Measurements from ENCODE around the gene SCAF4. TPM values are rescaled to one million over a fixed set of nuclear protein-coding genes. Genes with fewer than 3 reads are reported as not detected.
"Not testable (repeated sequence)": the region's sequence is repeated elsewhere in the genome, so short reads cannot be mapped to it uniquely, and the experiment has no call there.

SCAF4 gene
- total RNA-seq, 2 experiments from 2014 or later = 25.9 to 87.3 TPM

DNA sequence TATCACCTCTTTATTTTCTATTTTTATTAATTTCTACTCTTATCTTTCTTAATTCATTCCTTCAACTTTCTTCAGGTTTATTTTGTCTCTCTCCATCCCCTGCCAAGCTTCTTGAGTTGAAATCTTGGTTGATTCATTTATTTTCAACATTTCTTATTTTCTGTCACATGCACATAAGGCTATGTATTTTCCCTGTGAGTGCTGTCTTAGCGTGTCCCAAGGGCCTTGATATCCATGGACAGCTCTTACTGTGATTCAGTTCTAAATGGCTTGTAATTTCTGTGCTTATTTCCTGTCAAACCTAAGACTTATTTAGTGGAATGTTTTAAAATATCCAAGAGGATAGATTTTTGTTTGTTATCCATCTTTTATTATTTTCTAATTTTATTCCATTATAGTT, 36.8 kb upstream of the SCAF4 start:
- Histone ChIP-seq H3K4me1 (ENCODE audit: insufficient read depth, low read length, poor library complexity, severe bottlenecking) (peaks cover 34% of the 10 kb centered on the region), H3K9me2 (ENCODE audit: insufficient read depth, low read length) (no peaks in the 10 kb centered on the region), H3K9me3 (ENCODE audit: low read length) (peaks cover 5% of the 10 kb centered on the region; the same call in 1 of the 2 replicates), H3K36me3 (ENCODE audit: insufficient read depth, low read length) (no peaks in the 10 kb centered on the region), H4K20me1 (ENCODE audit: insufficient read depth, low read length) (no peaks in the 10 kb centered on the region), H3K4me2 (ENCODE audit: low read length) (no peak overlapping the region), H2AFZ (ENCODE audit: low read length) (no peak overlapping the region), H3K79me2 (ENCODE audit: insufficient read depth, low read depth, low read length) (no peaks in the 10 kb centered on the region), H3K4me3 (ENCODE audit: low read depth, low read length, poor library complexity, severe bottlenecking) (no peak overlapping the region), H3K27ac (ENCODE audit: low read depth, low read length, poor library complexity, severe bottlenecking) (no peak overlapping the region)
- BruUV-seq (replicated peaks) = no TSS peak
- intact Hi-C loops (cut with micrococcal nuclease; ENCODE audit: unreplicated experiment) = no loop called here
- DNase-seq (ENCODE audit: low spot score) = no peak
- ChIA-PET CTCF (ENCODE audit: unreplicated experiment) (no interaction called here), POLR2A (interaction anchor here (0.6 kb wide), 1 partner anchor 24 kb away, joined by 3 read pairs; no protein-coding TSS in a partner anchor)
- TF ChIP-seq, protein P1, sequence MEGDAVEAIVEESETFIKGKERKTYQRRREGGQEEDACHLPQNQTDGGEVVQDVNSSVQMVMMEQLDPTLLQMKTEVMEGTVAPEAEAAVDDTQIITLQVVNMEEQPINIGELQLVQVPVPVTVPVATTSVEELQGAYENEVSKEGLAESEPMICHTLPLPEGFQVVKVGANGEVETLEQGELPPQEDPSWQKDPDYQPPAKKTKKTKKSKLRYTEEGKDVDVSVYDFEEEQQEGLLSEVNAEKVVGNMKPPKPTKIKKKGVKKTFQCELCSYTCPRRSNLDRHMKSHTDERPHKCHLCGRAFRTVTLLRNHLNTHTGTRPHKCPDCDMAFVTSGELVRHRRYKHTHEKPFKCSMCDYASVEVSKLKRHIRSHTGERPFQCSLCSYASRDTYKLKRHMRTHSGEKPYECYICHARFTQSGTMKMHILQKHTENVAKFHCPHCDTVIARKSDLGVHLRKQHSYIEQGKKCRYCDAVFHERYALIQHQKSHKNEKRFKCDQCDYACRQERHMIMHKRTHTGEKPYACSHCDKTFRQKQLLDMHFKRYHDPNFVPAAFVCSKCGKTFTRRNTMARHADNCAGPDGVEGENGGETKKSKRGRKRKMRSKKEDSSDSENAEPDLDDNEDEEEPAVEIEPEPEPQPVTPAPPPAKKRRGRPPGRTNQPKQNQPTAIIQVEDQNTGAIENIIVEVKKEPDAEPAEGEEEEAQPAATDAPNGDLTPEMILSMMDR (conservative IDR thresholded peaks at IDR 0.05; ENCODE audit: low read length) = no peak
- no peak for TF ChIP-seq EZH2phosphoT487 (IDR thresholded peaks at IDR 0.05; ENCODE audit: borderline replicate concordance, low read depth, low read length)

DNA sequence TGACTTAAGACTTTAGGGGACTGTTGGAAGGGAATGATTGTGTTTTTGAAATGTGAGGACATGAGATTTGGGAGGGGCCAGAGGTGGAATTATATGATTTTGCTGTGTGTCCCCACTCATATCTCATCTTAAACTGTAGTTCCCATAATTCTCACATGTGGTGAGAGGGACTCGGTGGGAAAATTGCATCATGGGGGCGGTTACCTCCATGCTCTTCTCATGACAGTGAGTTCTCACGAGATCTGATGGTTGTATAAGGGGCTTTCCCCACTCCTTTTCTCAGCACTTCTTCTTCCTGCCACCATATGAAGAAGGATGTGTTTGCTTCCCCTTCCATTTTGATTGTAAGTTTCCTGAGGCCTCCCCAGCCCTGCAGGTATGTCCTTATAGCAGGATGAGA, 35.0 kb upstream of the SCAF4 start:
- no peaks in the 10 kb centered on the region for H3K79me2 ChIP-seq (ENCODE audit: insufficient read depth, low read depth, low read length)
- intact Hi-C loops (cut with micrococcal nuclease; ENCODE audit: unreplicated experiment) = no loop called here
- H3K4me2 ChIP-seq (ENCODE audit: low read length) = no peak overlapping the region
- ChIA-PET CTCF (ENCODE audit: unreplicated experiment) (no interaction called here), POLR2A (no interaction called here)
- H3K36me3 ChIP-seq (ENCODE audit: insufficient read depth, low read length) = no peaks in the 10 kb centered on the region
- peaks cover 5% of the 10 kb centered on the region; the same call in 1 of the 2 replicates for H3K9me3 ChIP-seq (ENCODE audit: low read length)
- no peak overlapping the region for H2AFZ ChIP-seq (ENCODE audit: low read length)
- no TSS peak for BruUV-seq (replicated peaks)
- H3K27ac ChIP-seq (ENCODE audit: low read depth, low read length, poor library complexity, severe bottlenecking) = no peak overlapping the region
- H4K20me1 ChIP-seq (ENCODE audit: insufficient read depth, low read length) = no peaks in the 10 kb centered on the region
- no peak for DNase-seq (ENCODE audit: low spot score)
- H3K9me2 ChIP-seq (ENCODE audit: insufficient read depth, low read length) = no peaks in the 10 kb centered on the region
- no peak for TF ChIP-seq EZH2phosphoT487 (IDR thresholded peaks at IDR 0.05; ENCODE audit: borderline replicate concordance, low read depth, low read length)
- TF ChIP-seq, protein P1 (conservative IDR thresholded peaks at IDR 0.05; ENCODE audit: low read length) = no peak
- H3K4me1 ChIP-seq (ENCODE audit: insufficient read depth, low read length, poor library complexity, severe bottlenecking) = peaks cover 18% of the 10 kb centered on the region
- no peak overlapping the region for H3K4me3 ChIP-seq (ENCODE audit: low read depth, low read length, poor library complexity, severe bottlenecking)

DNA sequence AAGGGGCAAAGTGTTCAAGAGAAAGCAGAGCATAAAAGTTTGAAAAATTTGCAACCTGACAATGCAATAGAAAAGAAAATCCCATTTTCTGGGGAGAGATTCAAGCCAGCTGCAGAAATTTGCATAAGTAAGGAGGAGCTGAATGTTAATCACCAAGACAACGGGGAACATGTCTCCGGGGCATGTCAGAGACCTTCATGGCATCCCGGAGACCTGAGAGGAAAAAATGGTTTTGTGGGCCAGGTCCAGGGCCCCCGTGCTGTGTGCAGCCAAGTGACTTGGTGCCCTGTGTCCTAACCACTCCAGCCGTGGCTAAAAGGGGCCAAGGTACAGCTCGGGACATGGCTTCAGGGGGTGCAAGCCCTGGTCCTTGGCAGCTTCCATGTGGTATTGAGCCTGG, 33.9 kb upstream of the SCAF4 start:
- intact Hi-C loops (cut with micrococcal nuclease; ENCODE audit: unreplicated experiment); BruUV-seq (replicated peaks); H3K27ac ChIP-seq (ENCODE audit: low read depth, low read length, poor library complexity, severe bottlenecking); H3K4me3 ChIP-seq (ENCODE audit: low read depth, low read length, poor library complexity, severe bottlenecking); CTCF ChIA-PET (ENCODE audit: unreplicated experiment); H3K4me2 ChIP-seq (ENCODE audit: low read length); H3K9me2 ChIP-seq (ENCODE audit: insufficient read depth, low read length); H3K9me3 ChIP-seq (ENCODE audit: low read length); H2AFZ ChIP-seq (ENCODE audit: low read length); POLR2A ChIA-PET; H3K36me3 ChIP-seq (ENCODE audit: insufficient read depth, low read length); DNase-seq (ENCODE audit: low spot score); H4K20me1 ChIP-seq (ENCODE audit: insufficient read depth, low read length); H3K79me2 ChIP-seq (ENCODE audit: insufficient read depth, low read depth, low read length); H3K4me1 ChIP-seq (ENCODE audit: insufficient read depth, low read length, poor library complexity, severe bottlenecking): not testable (repeated sequence)
